ENCODE data around the gene SP100.
"Not testable (repeated sequence)": the region's sequence is repeated elsewhere in the genome, so short reads cannot be mapped to it uniquely, and the experiment has no call there.

SP100 gene

GRCh38 chr2:230416061-230416721 lies at the start of gene SP100:
Gene SP100 (plus strand): TSS chr2:230416201. CDS start chr2:230416297, 96 bp downstream.
- peak; percentile 73 to 75 for DNase-seq

DNA sequence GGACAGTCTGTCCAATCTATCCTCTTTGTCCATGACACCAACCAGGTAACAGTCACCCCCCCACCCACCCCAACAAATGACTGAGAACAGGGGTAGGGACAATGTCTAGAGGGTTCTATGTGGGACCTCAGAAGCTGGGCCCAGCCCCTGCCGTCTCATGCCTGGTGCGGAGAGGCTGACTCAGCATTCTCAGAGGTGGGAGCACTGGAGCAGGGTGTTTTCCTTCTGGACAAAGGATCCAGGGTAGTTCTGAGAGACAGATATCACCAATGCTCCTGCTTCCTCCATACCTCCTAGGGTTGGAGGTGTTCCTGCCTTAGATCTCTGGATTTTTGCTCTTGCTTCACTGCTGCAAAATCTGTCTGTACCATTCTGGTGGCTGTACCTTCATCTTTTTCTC lies 33.9 kb upstream of the SP100 start:
- DNase-seq, result no peak

DNA sequence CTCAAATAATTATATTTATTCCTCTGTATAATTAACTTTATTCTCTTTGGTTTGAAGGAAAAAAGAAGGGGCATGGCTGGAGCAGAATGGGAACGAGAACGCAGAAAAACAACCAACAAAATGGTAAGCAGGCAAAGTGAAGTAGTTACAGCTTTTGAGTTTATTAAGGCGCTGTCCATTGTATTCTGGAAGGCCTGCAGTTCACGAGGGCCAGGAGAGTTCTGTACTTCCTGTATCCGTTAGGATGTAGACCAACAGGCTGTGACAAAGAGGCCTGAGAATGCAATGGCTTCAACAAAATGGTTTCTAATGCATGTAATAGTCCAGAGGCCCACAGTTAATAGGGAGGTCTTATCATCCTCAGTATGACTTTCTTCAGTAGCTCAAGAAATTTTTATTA lies 32.5 kb upstream of the SP100 start:
- no peak for DNase-seq

GRCh38 chr2:230384986-230385385 lies 31.0 kb upstream of the SP100 start:
- no peak for DNase-seq

DNA sequence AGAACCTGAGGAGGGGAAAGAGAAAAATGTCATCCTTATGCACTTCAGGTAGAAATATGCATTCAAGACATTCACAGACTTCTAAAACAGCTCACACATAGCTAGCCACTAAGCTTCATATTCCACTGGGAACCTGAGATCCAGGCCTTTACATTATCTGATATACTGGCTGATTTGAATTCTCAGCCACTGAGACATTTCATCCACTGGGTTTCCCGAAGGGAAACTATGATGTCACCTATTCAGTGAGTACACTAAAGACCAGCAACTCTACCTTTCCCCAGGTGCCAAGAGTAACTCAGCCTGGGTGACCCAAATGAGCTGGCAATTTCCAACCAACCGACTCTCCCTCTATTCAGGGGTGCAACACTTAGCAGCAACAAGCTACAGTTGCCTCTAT lies 21.7 kb upstream of the SP100 start:
- DNase-seq, result no peak

DNA sequence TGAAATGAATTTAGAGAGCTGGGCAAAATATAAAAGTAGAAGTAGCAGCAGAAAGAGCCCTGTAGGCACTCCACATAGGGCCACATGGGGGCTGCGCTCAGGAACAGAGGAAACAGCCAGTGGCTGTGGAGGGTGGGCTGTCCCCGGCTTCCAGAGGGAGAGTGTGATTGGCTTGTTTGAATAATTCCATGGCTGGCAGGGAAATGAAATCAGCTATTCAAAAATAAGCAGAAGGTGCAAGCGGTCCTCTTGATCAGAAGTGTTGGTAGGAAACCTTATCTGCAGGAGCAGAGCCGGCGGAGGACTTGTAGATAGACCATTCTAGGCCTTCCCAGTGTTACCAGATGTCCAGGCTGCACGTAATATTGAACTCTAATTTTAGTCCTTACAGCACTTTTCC lies 17.3 kb upstream of the SP100 start:
- DNase-seq, result not testable (repeated sequence)

GRCh38 chr2:230400041-230400440 lies 16.0 kb upstream of the SP100 start:
- no peak for DNase-seq

DNA sequence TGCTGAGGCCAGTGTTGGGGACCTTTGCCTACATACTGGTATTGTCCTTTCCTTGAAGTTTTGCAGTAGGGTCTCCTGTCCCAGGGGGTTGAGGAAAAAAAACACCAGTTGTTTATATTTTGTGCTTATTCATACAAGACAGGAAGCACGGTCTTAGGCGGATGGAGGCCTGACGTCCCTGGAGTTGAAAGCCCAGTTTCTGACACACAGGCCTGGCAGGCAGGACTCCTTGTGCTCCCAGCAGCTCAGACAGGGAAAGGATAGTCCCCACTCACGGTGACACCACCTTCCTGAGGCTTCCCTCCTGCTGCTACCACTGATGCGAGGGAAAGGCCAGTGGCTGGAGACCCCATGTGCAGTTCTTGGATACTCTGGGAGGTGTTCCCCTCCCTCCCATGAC lies 15.5 kb upstream of the SP100 start:
- DNase-seq, result no peak

DNA sequence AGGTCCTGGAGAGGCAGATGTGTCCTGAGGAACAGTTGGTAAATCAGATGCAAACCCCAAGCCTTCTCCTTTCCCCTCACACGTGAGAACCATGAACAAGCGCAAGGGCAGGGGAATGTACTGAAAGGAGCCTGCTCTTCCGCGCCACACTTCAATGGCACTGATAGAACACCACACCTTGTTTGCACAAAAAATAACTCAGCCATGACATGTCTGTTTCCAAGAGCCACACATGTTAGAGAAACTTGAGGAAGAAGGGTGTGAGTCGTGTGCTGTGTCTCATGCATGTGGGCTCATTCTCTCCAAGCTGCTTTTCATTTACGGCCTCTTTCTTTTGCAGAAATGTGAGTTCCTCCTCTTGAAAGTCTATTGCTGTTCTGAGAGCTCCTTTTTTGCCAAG lies 15.0 kb upstream of the SP100 start:
- DNase-seq, result not testable (repeated sequence)

DNA sequence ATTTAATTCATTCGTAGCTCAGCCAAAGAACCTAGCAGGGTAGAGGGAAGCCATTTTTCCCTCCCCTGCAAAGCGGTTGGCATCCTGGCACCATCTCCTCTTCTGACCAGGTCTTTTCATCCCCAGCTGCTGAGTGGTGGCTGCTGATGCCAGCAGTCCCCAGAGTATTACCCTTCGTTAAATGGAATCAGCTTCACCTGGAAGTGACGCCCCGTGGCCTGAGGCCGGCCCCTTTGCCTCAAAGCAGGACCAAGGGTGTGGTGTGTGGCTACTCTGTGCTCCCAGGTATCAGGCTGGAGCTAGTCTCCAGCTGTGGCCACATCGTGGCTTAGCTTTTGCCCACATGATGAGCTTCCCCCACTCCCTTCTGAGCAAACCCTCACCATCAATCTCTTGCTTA lies 12.3 kb upstream of the SP100 start:
- DNase-seq, result no peak

DNA sequence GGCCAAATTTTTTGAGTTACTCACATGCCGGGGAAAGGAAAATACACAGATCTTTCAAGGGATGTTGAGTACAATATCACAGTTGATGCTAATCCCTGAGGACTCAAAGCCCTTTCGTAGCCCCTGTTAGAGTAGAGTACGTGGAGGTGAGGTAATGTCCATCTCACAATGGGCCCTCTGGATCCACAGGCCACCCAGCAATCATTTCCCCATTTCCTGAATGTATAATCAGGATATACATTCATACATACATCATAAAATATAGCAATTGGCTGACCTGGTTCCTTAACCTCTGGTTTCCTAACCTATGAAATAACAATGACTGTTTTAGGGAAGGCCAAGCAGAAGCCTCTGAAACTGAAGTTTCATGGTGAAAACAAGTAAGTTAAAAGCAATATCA lies 10.2 kb upstream of the SP100 start:
- DNase-seq, result no peak

GRCh38 chr2:230408244-230408842 lies 7.7 kb upstream of the SP100 start:
- no peak for DNase-seq

- not testable (repeated sequence) for DNase-seq
These were observed 6.7 kb upstream of the SP100 start for GRCh38 chr2:230409316-230409715.

- DNase-seq, result no peak
These were observed 5.7 kb upstream of the SP100 start for GRCh38 chr2:230410263-230410662.

GRCh38 chr2:230410861-230411569 lies 5.0 kb upstream of the SP100 start:
- no peak for DNase-seq

- DNase-seq, result peak; percentile 60 to 69
These were observed 4.2 kb upstream of the SP100 start for GRCh38 chr2:230411570-230412370.

- DNase-seq, result no peak
These were observed 3.7 kb upstream of the SP100 start for GRCh38 chr2:230412371-230412711.

GRCh38 chr2:230412846-230413245 lies 3.2 kb upstream of the SP100 start:
- DNase-seq, result no peak

- DNase-seq, result no peak
These were observed 2.5 kb upstream of the SP100 start for GRCh38 chr2:230413479-230413878.

GRCh38 chr2:230414302-230414701 lies 1.7 kb upstream of the SP100 start:
- no peak for DNase-seq

DNA sequence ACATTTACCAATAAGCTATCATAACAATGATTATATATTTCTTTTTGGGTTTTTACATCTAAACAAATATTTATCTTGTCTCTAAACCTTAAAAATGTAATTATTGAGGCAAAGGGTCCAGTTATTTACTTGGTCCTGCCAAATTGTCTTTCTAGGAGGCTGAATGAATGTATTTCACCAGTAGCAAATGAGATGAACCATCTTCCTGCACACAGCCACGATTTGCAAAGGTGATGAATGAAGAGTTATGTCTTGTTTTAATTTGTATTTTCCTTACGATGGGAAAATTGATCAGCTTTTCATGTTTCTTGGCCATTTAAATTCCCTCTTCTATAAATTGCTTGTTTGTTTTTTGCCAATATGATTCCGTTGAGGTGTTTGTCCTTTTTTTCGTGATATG lies 1.4 kb downstream of the SP100 start:
- DNase-seq, result no peak

- no peak for DNase-seq
These were observed 2.5 kb downstream of the SP100 start for GRCh38 chr2:230418341-230419016.

DNA sequence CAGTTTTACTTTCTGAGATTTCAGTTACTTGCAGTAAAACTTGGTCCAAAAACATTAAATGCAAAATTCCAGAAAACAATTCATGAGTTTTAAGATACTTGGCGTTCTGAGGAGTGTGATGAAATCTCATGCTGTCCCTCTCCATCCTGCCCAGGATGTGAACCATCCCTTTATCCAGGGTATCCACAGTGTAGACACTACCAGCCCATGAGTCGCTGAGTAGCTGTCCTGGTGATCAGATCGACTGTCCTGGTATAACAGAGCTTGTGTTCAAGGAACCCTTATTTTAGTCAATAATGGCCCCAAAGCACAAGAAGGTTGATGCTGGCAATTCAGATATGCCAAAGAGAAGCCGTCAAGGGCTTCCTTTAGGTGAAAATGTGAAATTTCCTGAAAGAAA lies 3.2 kb downstream of the SP100 start:
- DNase-seq, result no peak

All from stimulated activated CD4-positive, alpha-beta T cell treated with anti-CD3 and anti-CD28 coated beads, Interleukin-2, amount 100 ng/mL, for 24 hours (primary cell).